Measurements from ENCODE around the gene PCCA.
"Not testable (repeated sequence)": the region's sequence is repeated elsewhere in the genome, so short reads cannot be mapped to it uniquely, and the experiment has no call there.

PCCA gene

GRCh38 chr13:100156788-100157187, 67.9 kb downstream of the PCCA start:
- no peak for TF ChIP-seq CTCF (IDR thresholded peaks at IDR 0.05; ENCODE audit: insufficient read depth, missing control alignments)
- FAIRE-seq (no peak), DNase-seq (ENCODE audit: insufficient read length, low spot score) (no peak)

GRCh38 chr13:100158569-100158968, 69.7 kb downstream of the PCCA start:
- FAIRE-seq (no peak), DNase-seq (ENCODE audit: insufficient read length, low spot score) (no peak)
- no peak for TF ChIP-seq CTCF (IDR thresholded peaks at IDR 0.05; ENCODE audit: insufficient read depth, missing control alignments)

DNA sequence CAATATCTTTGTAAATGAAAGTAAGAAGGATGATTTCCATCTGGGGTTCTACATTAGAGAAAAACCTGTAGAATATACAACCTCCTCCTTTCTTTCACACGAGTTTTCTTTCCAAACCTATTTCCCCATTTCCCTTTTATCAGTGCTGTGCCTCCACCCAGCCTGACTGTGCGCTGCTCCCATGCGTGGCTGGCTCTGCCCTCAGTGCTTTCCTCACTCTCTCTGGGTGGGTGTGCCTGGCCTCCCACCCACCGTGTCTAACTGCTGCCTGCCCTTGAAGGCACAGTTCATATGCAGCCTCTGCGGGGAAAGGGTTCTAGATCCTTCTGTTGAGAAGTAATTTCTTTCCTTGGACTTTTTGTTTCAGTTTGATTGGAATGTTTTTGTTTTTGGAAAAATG, 70.7 kb downstream of the PCCA start:
- no peak for FAIRE-seq
- DNase-seq (ENCODE audit: insufficient read length, low spot score), result no peak
- TF ChIP-seq CTCF (IDR thresholded peaks at IDR 0.05; ENCODE audit: insufficient read depth, missing control alignments), result no peak

GRCh38 chr13:100160450-100160849, 71.6 kb downstream of the PCCA start:
- DNase-seq (ENCODE audit: insufficient read length, low spot score) (no peak), FAIRE-seq (no peak)
- no peak for TF ChIP-seq CTCF (IDR thresholded peaks at IDR 0.05; ENCODE audit: insufficient read depth, missing control alignments)

DNA sequence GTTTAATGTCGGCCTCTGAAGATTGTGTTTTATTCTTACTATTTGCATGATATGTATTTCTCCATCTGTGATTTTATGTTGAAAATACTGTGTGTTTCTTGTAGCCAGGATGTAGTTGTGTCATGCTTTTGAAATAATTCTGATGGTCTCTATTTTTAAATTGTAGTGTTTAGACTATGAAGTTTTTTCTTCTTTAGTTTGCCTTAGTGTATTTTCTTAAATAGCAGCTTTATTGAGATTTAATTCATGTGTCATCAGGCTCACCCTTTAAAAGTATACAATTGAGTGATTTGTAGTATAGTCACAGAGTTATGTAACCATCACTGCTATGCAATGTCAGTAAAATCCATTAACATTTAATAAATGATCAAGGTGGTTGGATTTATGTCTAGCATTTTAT, 74.5 kb downstream of the PCCA start:
- DNase-seq (ENCODE audit: insufficient read length, low spot score) (no peak), FAIRE-seq (no peak)
- no peak for TF ChIP-seq CTCF (IDR thresholded peaks at IDR 0.05; ENCODE audit: insufficient read depth, missing control alignments)

DNA sequence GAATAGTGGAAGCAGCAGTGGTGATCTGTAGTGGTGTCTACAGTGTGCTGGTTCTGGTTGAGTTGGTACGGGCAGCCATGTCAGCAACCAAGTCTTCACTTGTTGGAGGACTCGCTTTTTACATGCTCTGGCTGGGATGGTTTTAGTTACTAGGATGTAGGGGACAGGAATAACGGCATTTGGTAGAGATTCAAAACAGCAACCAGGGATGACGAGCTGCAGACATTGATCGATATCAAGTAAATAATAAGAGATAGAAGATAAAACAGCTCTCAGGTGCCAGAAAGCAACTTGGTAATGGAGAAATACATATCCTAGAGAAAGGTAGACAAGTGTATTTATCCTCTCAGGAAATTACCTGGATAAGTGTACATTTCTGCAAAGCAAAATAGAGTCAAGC, 84.3 kb downstream of the PCCA start:
- no peak for TF ChIP-seq CTCF (IDR thresholded peaks at IDR 0.05; ENCODE audit: insufficient read depth, missing control alignments)
- FAIRE-seq, result no peak
- no peak for DNase-seq (ENCODE audit: insufficient read length, low spot score)

DNA sequence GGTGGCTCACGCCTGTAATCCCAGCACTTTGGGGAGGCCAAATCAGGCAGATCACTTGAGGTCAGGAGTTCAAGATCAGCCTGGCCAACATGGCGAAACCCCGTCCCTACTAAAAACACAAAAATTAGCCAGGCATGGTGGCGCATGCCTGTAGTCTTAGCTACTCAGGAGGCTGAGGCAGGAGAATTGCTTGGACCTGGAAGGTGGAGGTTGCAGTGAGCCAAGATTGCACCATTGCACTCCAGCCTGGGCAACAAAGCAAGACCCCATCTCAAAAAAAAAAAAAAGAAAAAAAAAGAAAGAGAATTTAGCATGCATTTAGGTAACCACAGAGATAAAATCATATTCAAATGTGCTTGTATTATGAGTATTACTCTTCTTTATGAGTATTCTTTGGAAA, 85.6 kb downstream of the PCCA start:
- not testable (repeated sequence) for DNase-seq (ENCODE audit: insufficient read length, low spot score); FAIRE-seq

- FAIRE-seq, result no peak
- DNase-seq (ENCODE audit: insufficient read length, low spot score), result no peak
- TF ChIP-seq CTCF (IDR thresholded peaks at IDR 0.05; ENCODE audit: insufficient read depth, missing control alignments), result no peak
Measured at GRCh38 chr13:100175078-100175802, 86.3 kb downstream of the PCCA start.

All from D721Med (cell line).